Measurements from ENCODE around the gene GFM1. TPM values are rescaled to one million over a fixed set of nuclear protein-coding genes. Genes with fewer than 3 reads are reported as not detected.

GFM1 gene
- total and polyA plus RNA-seq, 4 donors: 12.4 to 42.3 (median 26.6) TPM

- no peak for ATAC-seq (ENCODE audit: low FRiP score)
- H3K4me1 ChIP-seq (ENCODE audit: control insufficient read depth in 1 of 2, insufficient read depth in 2 of 2, low read length in 2 of 2): peaks cover 0 to 2% of the 10 kb centered on the region in 2 donors
- no peaks in the 10 kb centered on the region for H3K36me3 ChIP-seq (ENCODE audit: control insufficient read depth in 1 of 2, insufficient read depth in 2 of 2, low read length in 1 of 2)
- WGBS, 2 donors: 80 to 86% methylated on average over 7 of the region's 7 CpGs
- intact Hi-C loops (cut with DNase I): no loop called here
- peaks cover 2% of the 10 kb centered on the region for H3K9me3 ChIP-seq (ENCODE audit: control insufficient read depth, low read length)
- H3K4me3 ChIP-seq (ENCODE audit: low read length in 2 of 2): no peak overlapping the region
- H3K27me3 ChIP-seq (ENCODE audit: control insufficient read depth in 1 of 2, insufficient read depth in 2 of 2, low read length in 1 of 2): no peaks in the 10 kb centered on the region
- H3K27ac ChIP-seq (ENCODE audit: low read depth in 1 of 2, low read length in 2 of 2): no peak overlapping the region
- no peak for DNase-seq
Measured at GRCh38 chr3:158735296-158736033, 91.1 kb downstream of the GFM1 start.

GRCh38 chr3:158737410-158737809 is 93.1 kb downstream of the GFM1 start:
- H3K27me3 ChIP-seq (ENCODE audit: control insufficient read depth in 1 of 2, insufficient read depth in 2 of 2, low read length in 1 of 2): no peaks in the 10 kb centered on the region
- H3K27ac ChIP-seq (ENCODE audit: low read depth in 1 of 2, low read length in 2 of 2): no peak overlapping the region
- H3K4me3 ChIP-seq (ENCODE audit: low read length in 2 of 2): no peak overlapping the region
- H3K9me3 ChIP-seq (ENCODE audit: control insufficient read depth, low read length): peaks cover 2% of the 10 kb centered on the region
- ATAC-seq (ENCODE audit: low FRiP score): no peak
- intact Hi-C loops (cut with DNase I): no loop called here
- no peak for DNase-seq
- H3K4me1 ChIP-seq (ENCODE audit: control insufficient read depth in 1 of 2, insufficient read depth in 2 of 2, low read length in 2 of 2): no peaks in the 10 kb centered on the region
- WGBS, 2 donors: 93 to 97% methylated on average over 2 of the region's 2 CpGs
- H3K36me3 ChIP-seq (ENCODE audit: control insufficient read depth in 1 of 2, insufficient read depth in 2 of 2, low read length in 1 of 2): peaks cover 0 to 4% of the 10 kb centered on the region in 2 donors

DNA sequence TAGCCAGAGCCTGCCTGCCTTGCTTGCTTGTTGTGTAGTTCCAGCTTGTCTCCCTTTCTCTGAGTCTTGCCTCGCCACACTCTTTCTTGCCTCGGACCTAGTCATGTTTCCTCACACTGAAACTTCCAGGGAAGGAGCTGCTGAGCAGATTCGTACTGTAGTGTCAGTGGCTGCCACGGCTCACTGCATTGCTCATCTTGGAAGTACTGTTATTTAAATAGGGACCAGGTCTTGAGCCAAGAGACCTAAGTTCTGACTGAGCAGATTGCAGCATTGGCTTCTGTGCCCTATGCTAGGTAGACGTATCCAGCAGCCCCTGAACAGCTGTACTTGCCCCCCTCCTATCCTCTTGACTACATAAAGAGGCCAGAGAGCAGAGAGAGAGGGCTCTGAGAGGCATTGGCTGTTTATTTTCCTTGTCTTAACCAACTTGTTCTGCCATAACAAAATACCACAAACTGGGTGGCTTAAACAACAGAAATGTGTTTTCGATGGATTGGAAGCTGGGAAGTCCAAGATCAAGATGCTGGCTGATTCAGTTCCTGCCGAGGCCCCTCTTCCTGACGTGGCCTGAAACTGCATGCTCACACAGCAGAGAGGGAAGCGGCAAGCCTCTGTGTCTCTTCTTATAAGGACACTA is 93.8 kb downstream of the GFM1 start:
- no peak overlapping the region for H3K4me3 ChIP-seq (ENCODE audit: low read length in 2 of 2)

GRCh38 chr3:158738653-158739052 is 94.3 kb downstream of the GFM1 start:
- no peak overlapping the region for H3K4me3 ChIP-seq (ENCODE audit: low read length in 2 of 2)
- H3K4me1 ChIP-seq (ENCODE audit: control insufficient read depth in 1 of 2, insufficient read depth in 2 of 2, low read length in 2 of 2): no peaks in the 10 kb centered on the region
- H3K9me3 ChIP-seq (ENCODE audit: control insufficient read depth, low read length): peaks cover 2% of the 10 kb centered on the region
- no peak overlapping the region for H3K27ac ChIP-seq (ENCODE audit: low read depth in 1 of 2, low read length in 2 of 2)
- no peaks in the 10 kb centered on the region for H3K27me3 ChIP-seq (ENCODE audit: control insufficient read depth in 1 of 2, insufficient read depth in 2 of 2, low read length in 1 of 2)
- DNase-seq (no peak), ATAC-seq (ENCODE audit: low FRiP score) (no peak)
- intact Hi-C loops (cut with DNase I): no loop called here
- H3K36me3 ChIP-seq (ENCODE audit: control insufficient read depth in 1 of 2, insufficient read depth in 2 of 2, low read length in 1 of 2): peaks cover 0 to 4% of the 10 kb centered on the region in 2 donors
- WGBS, 2 donors: 92 to 93% methylated on average over 6 of the region's 6 CpGs

More for the DNA sequence above, 93.8 kb downstream of the GFM1 start:
- H3K9me3 ChIP-seq (ENCODE audit: control insufficient read depth, low read length): peaks cover 2% of the 10 kb centered on the region
- ATAC-seq (ENCODE audit: low FRiP score) (no peak), DNase-seq (no peak)
- 79 to 86% methylated on average over 9 of the region's 9 CpGs for WGBS, 2 donors
- no peaks in the 10 kb centered on the region for H3K4me1 ChIP-seq (ENCODE audit: control insufficient read depth in 1 of 2, insufficient read depth in 2 of 2, low read length in 2 of 2)
- H3K27ac ChIP-seq (ENCODE audit: low read depth in 1 of 2, low read length in 2 of 2): no peak overlapping the region
- intact Hi-C loops (cut with DNase I): no loop called here
- peaks cover 0 to 4% of the 10 kb centered on the region in 2 donors for H3K36me3 ChIP-seq (ENCODE audit: control insufficient read depth in 1 of 2, insufficient read depth in 2 of 2, low read length in 1 of 2)
- no peaks in the 10 kb centered on the region for H3K27me3 ChIP-seq (ENCODE audit: control insufficient read depth in 1 of 2, insufficient read depth in 2 of 2, low read length in 1 of 2)

DNA sequence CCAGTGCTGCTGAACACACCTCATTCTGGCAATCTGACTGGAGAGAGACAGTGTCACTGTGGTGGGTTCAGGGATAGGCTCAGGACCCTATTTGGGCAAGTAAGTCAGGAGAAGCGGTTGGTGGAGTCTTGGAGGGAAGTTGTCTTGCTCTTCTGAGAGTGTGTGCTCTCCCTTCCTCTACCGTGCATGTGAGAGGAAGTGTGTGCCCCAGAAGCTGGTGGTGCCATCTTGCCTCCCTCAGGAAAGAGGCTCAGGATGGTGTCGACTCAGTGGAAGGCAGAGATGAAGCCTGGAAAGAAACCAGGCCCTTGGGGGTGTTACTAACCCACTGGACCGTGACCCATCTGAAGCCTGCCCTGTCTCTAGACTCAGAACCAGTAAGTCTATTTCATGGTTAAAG is 94.8 kb downstream of the GFM1 start:
- Histone ChIP-seq H3K4me1 (ENCODE audit: control insufficient read depth in 1 of 2, insufficient read depth in 2 of 2, low read length in 2 of 2) (no peaks in the 10 kb centered on the region), H3K9me3 (ENCODE audit: control insufficient read depth, low read length) (peaks cover 2% of the 10 kb centered on the region), H3K27ac (ENCODE audit: low read depth in 1 of 2, low read length in 2 of 2) (no peak overlapping the region), H3K4me3 (ENCODE audit: low read length in 2 of 2) (no peak overlapping the region), H3K27me3 (ENCODE audit: control insufficient read depth in 1 of 2, insufficient read depth in 2 of 2, low read length in 1 of 2) (no peaks in the 10 kb centered on the region), H3K36me3 (ENCODE audit: control insufficient read depth in 1 of 2, insufficient read depth in 2 of 2, low read length in 1 of 2) (peaks cover 0 to 7% of the 10 kb centered on the region in 2 donors)
- WGBS, 2 donors: 84 to 91% methylated on average over 4 of the region's 4 CpGs
- DNase-seq: no peak
- intact Hi-C loops (cut with DNase I): no loop called here
- no peak for ATAC-seq (ENCODE audit: low FRiP score)

DNA sequence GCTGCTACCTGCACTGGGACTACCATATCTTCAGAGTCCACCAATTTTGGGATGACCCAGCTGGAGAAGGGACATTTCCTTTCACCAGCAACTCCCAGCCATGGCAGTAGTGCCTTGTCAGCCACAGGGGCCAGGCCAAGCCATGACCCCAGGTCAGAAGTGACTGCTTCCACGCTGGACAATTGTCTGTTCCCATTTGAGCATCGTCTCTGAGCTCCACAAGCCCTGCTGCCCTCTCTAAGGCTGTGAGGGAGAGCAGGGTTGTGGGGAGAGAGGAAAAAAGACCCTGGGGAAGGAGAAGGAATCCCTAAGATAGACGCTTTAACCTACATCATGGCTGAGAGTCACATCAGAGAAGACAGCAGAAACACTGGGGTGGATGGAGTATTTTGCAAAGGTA is 95.3 kb downstream of the GFM1 start:
- peaks cover 0 to 7% of the 10 kb centered on the region in 2 donors for H3K36me3 ChIP-seq (ENCODE audit: control insufficient read depth in 1 of 2, insufficient read depth in 2 of 2, low read length in 1 of 2)
- intact Hi-C loops (cut with DNase I): no loop called here
- H3K27me3 ChIP-seq (ENCODE audit: control insufficient read depth in 1 of 2, insufficient read depth in 2 of 2, low read length in 1 of 2): no peaks in the 10 kb centered on the region
- H3K4me3 ChIP-seq (ENCODE audit: low read length in 2 of 2): no peak overlapping the region
- DNase-seq: no peak
- WGBS, 2 donors: 87 to 88% methylated on average over 3 of the region's 3 CpGs
- no peak for ATAC-seq (ENCODE audit: low FRiP score)
- no peak overlapping the region for H3K27ac ChIP-seq (ENCODE audit: low read depth in 1 of 2, low read length in 2 of 2)
- H3K9me3 ChIP-seq (ENCODE audit: control insufficient read depth, low read length): peaks cover 2% of the 10 kb centered on the region
- no peaks in the 10 kb centered on the region for H3K4me1 ChIP-seq (ENCODE audit: control insufficient read depth in 1 of 2, insufficient read depth in 2 of 2, low read length in 2 of 2)

Other genes starting within 250 kb of the GFM1 start
- gene MLF1, start 73.3 kb upstream of the GFM1 start, total RNA-seq: 1 to 10 TPM; 8.7 to 8.8 TPM
- 1 to 10 TPM; 2.3 to 8.3 TPM for gene MLF1, start 73.3 kb upstream of the GFM1 start, polyA plus RNA-seq
- 10 to 100 TPM; 37.8 to 78.1 TPM for gene LXN, start 28.1 kb downstream of the GFM1 start, total RNA-seq
- 10 to 100 TPM; 14.1 to 39.8 TPM for gene LXN, start 28.1 kb downstream of the GFM1 start, polyA plus RNA-seq
- 100 to 1,000 TPM; 222 to 323 TPM for gene RARRES1, start 87.9 kb downstream of the GFM1 start, total RNA-seq
- gene RARRES1, start 87.9 kb downstream of the GFM1 start, polyA plus RNA-seq: 10 to 100 TPM in 1 of 2 donors, 1 to 10 TPM in 1; 2.4 to 17.8 TPM
- 10 to 100 TPM; 71.5 to 81.0 TPM for gene MFSD1, start 157.5 kb downstream of the GFM1 start, total RNA-seq
- 10 to 100 TPM; 44.9 to 63.5 TPM for gene MFSD1, start 157.5 kb downstream of the GFM1 start, polyA plus RNA-seq